GM12878 (cell line): ENCODE measurements around the gene BIN1. TPM values are rescaled to one million over a fixed set of nuclear protein-coding genes. Genes with fewer than 3 reads are reported as not detected.
A peak's percentile ranks its signal among the peaks of the same experiment; 100 is the strongest.

ENCODE experiments used
- ATAC-seq: fragments of 200-7000 bp; cut with Tn5 transposase; 3 replicates; pipeline ENCODE4 v1.9.1; 2020; ENCODE audit warnings: mild to moderate bottlenecking, moderate library complexity
- BruUV-seq: library from RNA; stranded (reverse); fragments of 400-500 nt; replicated peaks from 2 replicates; lab custom pipeline; 2021; lab: Mats Ljungman, UMichigan
- CTCF ChIA-PET: fragments of 300-600 bp; sonication (Branson Sonifier 250); formaldehyde crosslinking; extraction: SDS; loops from one replicate; lab custom pipeline; 2021; ENCODE audit warnings: inconsistent platforms; lab: Yijun Ruan, JAX
- POLR2A ChIA-PET: fragments of 350-600 bp; formaldehyde crosslinking; extraction: SDS; loops from one replicate; lab custom pipeline; 2021; ENCODE audit warnings: inconsistent platforms; lab: Charles Lee
- RAD21 ChIA-PET: fragments of 300-600 bp; sonication (Branson Sonifier 250); formaldehyde crosslinking; loops from one replicate; lab custom pipeline; 2023; ENCODE audit warnings: antibody characterized with exemption; ENCODE audit not compliant: unreplicated experiment; lab: Charles Lee
- SMC1A ChIA-PET: fragments of 300-600 bp; sonication (Branson Sonifier 250); formaldehyde crosslinking; loops from one replicate; lab custom pipeline; 2023; ENCODE audit not compliant: unreplicated experiment, uncharacterized antibody; lab: Charles Lee
- DNase-seq: peaks from one replicate; pipeline ENCODE4 v3.0.0-alpha.2; 2011; ENCODE audit warnings: low read depth, low spot score
- FAIRE-seq: peaks from 3 replicates; lab custom pipeline; 2011; peaks lifted over from hg19 to GRCh38; lab: Jason Lieb, UNC
- H2AFZ ChIP-seq: 2 replicates; pipeline ENCODE4 v1.6.0; 2011; ENCODE audit warnings: low read depth, low read length, control low read depth; ENCODE audit not compliant: control insufficient read depth
- H3K27ac ChIP-seq: 2 replicates; pipeline ENCODE4 v1.5.1; 2011; ENCODE audit warnings: control low read depth; ENCODE audit not compliant: control insufficient read depth, insufficient read depth
- H3K27me3 ChIP-seq, 2 experiments: replicated peaks in 1 of 2; 2 replicates each; pipeline versions ENCODE4 v1.6.0 to v1.6.1; 2011; ENCODE audit warnings: low read length in 1 of 2; ENCODE audit not compliant: control insufficient read depth in 2 of 2, insufficient read depth in 2 of 2
- H3K36me3 ChIP-seq, 2 experiments: 2 replicates each; pipeline ENCODE4 v1.5.1; 2011; ENCODE audit warnings: low read length in 1 of 2; ENCODE audit not compliant: control insufficient read depth in 2 of 2, insufficient read depth in 2 of 2
- H3K4me1 ChIP-seq: 2 replicates; pipeline ENCODE4 v1.6.1; 2011; ENCODE audit warnings: mild to moderate bottlenecking, low read length, moderate library complexity, mixed read lengths; ENCODE audit not compliant: control insufficient read depth, insufficient read depth
- H3K4me2 ChIP-seq: 2 replicates; pipeline ENCODE4 v1.6.0; 2011; ENCODE audit warnings: control low read depth; ENCODE audit not compliant: control insufficient read depth, insufficient read depth
- H3K4me3 ChIP-seq: fragments of 200-600 bp; sonication (generic); 2 replicates; pipeline ENCODE4 v1.5.1; 2016
- H3K79me2 ChIP-seq: 2 replicates; pipeline ENCODE4 v1.6.0; 2011; ENCODE audit warnings: low read length; ENCODE audit not compliant: control insufficient read depth, insufficient read depth
- H3K9ac ChIP-seq: 2 replicates; pipeline ENCODE4 v1.8.0; 2011; ENCODE audit warnings: low read length, control low read depth, mixed read lengths; ENCODE audit not compliant: control insufficient read depth, insufficient read depth
- H3K9me3 ChIP-seq: replicated peaks from 3 replicates; pipeline ENCODE4 v1.5.1; 2011; ENCODE audit warnings: mild to moderate bottlenecking, low read length; ENCODE audit not compliant: control insufficient read depth, insufficient read depth
- H4K20me1 ChIP-seq: 2 replicates; pipeline ENCODE4 v1.6.0; 2011; ENCODE audit not compliant: control insufficient read depth, insufficient read depth
- CREM ChIP-seq: IDR thresholded peaks from 2 replicates; pipeline ENCODE4 v1.6.1; 2014; ENCODE audit warnings: antibody characterized with exemption, low read depth
- FOS ChIP-seq: IDR thresholded peaks from 3 replicates; pipeline ENCODE4 v1.6.1; 2011; ENCODE audit warnings: borderline replicate concordance; ENCODE audit not compliant: insufficient read length; ENCODE audit errors: extremely low read depth
- MAX ChIP-seq: IDR thresholded peaks from 2 replicates; pipeline ENCODE4 v1.6.1; 2012; ENCODE audit warnings: low read depth, low read length, improper control_type of control experiment
- PAX8 ChIP-seq: fragments of 450-650 bp; IDR thresholded peaks from 2 replicates; pipeline ENCODE4 v1.6.1; 2017; ENCODE audit warnings: mild to moderate bottlenecking, moderate library complexity
- POU2F2 ChIP-seq: IDR thresholded peaks from 3 replicates; pipeline ENCODE4 v1.6.1; 2011; ENCODE audit warnings: low read depth, mild to moderate bottlenecking, low read length, borderline replicate concordance
- RAD51 ChIP-seq: fragments of 450-650 bp; IDR thresholded peaks from 2 replicates; pipeline ENCODE4 v1.6.1; 2016; ENCODE audit warnings: moderate library complexity, mild to moderate bottlenecking, inconsistent platforms
- SMARCA5 ChIP-seq: fragments of 450-650 bp; IDR thresholded peaks from 2 replicates; pipeline ENCODE4 v1.6.1; 2017; ENCODE audit warnings: mild to moderate bottlenecking
- TARDBP ChIP-seq: IDR thresholded peaks from 2 replicates; pipeline ENCODE4 v1.6.1; 2016; ENCODE audit warnings: borderline replicate concordance
- WRNIP1 ChIP-seq: IDR thresholded peaks from 2 replicates; pipeline ENCODE4 v1.6.1; 2011; ENCODE audit warnings: low read depth, low read length, improper control_type of control experiment, borderline replicate concordance
- WGBS: methylation state at CpG from one replicate; pipeline ENCODE4 v1.1.6; 2016; ENCODE audit warnings: low lambda C conversion rate; ENCODE audit not compliant: insufficient replicate concordance, insufficient coverage; ENCODE audit errors: missing lambda C conversion rate; 5-methylcytosine and 5-hydroxymethylcytosine counted together
- in situ Hi-C: fragments of 300-500 bp; cut with MboI; formaldehyde crosslinking; loops from 9 replicates; pipeline ENCODE4 v1.14.3; 2018; ENCODE audit warnings: mixed read lengths
- intact Hi-C: fragments of 100-400 bp; cut with micrococcal nuclease; formaldehyde crosslinking; loops from one replicate; pipeline ENCODE4 v1.14.2; 2022; ENCODE audit not compliant: unreplicated experiment
- polyA plus RNA-seq, 11 experiments: library from polyadenylated mRNA; depleted of rRNA in 4 of 11; unstranded in 6 of 11; stranded (reverse) in 5 of 11; fragments of >200 nt; fragmentation: Nextera tagmentation in 4 of 11; fragmentation: Illumina TruSeq in 1 of 11; extraction: Ambion mirVana in 4 of 11; extraction: Trizol in 1 of 11; gene quantifications; 1 replicate in 1 of 11; 2 replicates in 10 of 11; pipeline versions ENCODE4 v1.2.1 to v1.2.3, GENCODE V29; 2011 to 2016; ENCODE audit warnings: inconsistent platforms in 2 of 11, missing spikeins in 2 of 11, low read depth in 1 of 11
- total RNA-seq, 4 experiments: library from RNA; depleted of rRNA in 3 of 4; stranded (reverse); fragments of >200 nt in 3 of 4; fragmentation: Illumina TruSeq in 1 of 4; extraction: Trizol in 1 of 4; gene quantifications; 2 replicates each; pipeline versions ENCODE4 v1.2.1 to v1.2.3, GENCODE V29; 2013 to 2021
- TF ChIP-seq, protein P1 (sequence below): IDR thresholded peaks from 2 replicates; pipeline ENCODE4 v1.6.1; 2011; ENCODE audit warnings: borderline replicate concordance, low read depth, mild to moderate bottlenecking, moderate library complexity, mixed read lengths, low read length; ENCODE audit not compliant: insufficient read depth; ENCODE audit errors: extremely low read length
- TF ChIP-seq, protein P2 (sequence below): fragments of 150-350 bp; IDR thresholded peaks from 2 replicates; pipeline ENCODE4 v1.6.1; 2016; ENCODE audit warnings: low read depth, low read length

Gene BIN1
- total and polyA plus RNA-seq, 10 of the 15 experiments (the other 5 are each of a cell fraction or from before 2014, with no cell fraction given), result 0.32 to 21.3 (median 11.2) TPM

GRCh38 chr2:127024769-127025358 lies 82.1 kb downstream of the BIN1 start:
- intact Hi-C loops, result no loop called here
- H3K9ac ChIP-seq, result no peak overlapping the region

DNA sequence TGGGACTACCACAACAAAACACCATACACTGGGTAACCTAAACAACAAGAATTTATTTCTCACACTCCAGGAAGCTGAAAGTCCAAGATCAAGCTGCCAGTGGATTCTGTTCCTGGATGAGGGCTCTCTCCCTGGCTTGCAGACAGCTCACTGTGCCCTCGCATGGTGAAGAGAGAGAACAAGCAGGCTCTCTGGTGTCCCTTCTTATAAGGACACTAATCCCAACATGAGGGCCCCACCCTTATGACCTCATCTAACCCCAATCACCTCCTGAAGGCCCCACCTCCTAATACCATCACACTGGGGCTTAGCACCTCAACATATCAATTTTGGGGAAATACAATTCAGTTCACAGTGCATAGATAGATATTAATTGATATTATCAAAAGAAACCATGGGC lies 83.5 kb downstream of the BIN1 start:
- intact Hi-C loops, result no loop called here
- Histone ChIP-seq H3K4me1 (no peaks in the 10 kb centered on the region), H2AFZ (no peak overlapping the region), H3K4me2 (no peak overlapping the region), H3K27ac (no peak overlapping the region), H3K4me3 (no peak overlapping the region), H3K36me3 (no peaks in the 10 kb centered on the region), H3K9ac (no peak overlapping the region), H4K20me1 (no peaks in the 10 kb centered on the region), H3K9me3 (no peaks in the 10 kb centered on the region; the same call in 1 of the 3 replicates), H3K79me2 (no peaks in the 10 kb centered on the region), H3K27me3 (peaks cover 0 to 2% of the 10 kb centered on the region in 2 experiments; a peak in 3 of 4 replicates)
- FAIRE-seq (no peak), ATAC-seq (no peak), DNase-seq (no peak)
- 31% methylated on average over 1 of the region's 1 CpG for WGBS
- no TSS peak for BruUV-seq
- ChIA-PET CTCF (no interaction called here), POLR2A (no interaction called here), SMC1A (no interaction called here), RAD21 (no interaction called here)
- in situ Hi-C loops, result no loop called here
- TF ChIP-seq, protein P1, sequence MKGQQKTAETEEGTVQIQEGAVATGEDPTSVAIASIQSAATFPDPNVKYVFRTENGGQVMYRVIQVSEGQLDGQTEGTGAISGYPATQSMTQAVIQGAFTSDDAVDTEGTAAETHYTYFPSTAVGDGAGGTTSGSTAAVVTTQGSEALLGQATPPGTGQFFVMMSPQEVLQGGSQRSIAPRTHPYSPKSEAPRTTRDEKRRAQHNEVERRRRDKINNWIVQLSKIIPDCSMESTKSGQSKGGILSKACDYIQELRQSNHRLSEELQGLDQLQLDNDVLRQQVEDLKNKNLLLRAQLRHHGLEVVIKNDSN, result no peak
- TF ChIP-seq, protein P2, sequence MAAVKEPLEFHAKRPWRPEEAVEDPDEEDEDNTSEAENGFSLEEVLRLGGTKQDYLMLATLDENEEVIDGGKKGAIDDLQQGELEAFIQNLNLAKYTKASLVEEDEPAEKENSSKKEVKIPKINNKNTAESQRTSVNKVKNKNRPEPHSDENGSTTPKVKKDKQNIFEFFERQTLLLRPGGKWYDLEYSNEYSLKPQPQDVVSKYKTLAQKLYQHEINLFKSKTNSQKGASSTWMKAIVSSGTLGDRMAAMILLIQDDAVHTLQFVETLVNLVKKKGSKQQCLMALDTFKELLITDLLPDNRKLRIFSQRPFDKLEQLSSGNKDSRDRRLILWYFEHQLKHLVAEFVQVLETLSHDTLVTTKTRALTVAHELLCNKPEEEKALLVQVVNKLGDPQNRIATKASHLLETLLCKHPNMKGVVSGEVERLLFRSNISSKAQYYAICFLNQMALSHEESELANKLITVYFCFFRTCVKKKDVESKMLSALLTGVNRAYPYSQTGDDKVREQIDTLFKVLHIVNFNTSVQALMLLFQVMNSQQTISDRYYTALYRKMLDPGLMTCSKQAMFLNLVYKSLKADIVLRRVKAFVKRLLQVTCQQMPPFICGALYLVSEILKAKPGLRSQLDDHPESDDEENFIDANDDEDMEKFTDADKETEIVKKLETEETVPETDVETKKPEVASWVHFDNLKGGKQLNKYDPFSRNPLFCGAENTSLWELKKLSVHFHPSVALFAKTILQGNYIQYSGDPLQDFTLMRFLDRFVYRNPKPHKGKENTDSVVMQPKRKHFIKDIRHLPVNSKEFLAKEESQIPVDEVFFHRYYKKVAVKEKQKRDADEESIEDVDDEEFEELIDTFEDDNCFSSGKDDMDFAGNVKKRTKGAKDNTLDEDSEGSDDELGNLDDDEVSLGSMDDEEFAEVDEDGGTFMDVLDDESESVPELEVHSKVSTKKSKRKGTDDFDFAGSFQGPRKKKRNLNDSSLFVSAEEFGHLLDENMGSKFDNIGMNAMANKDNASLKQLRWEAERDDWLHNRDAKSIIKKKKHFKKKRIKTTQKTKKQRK, result no peak
- no peak for TF ChIP-seq FOS
- no peak for TF ChIP-seq TARDBP
- TF ChIP-seq PAX8, result no peak
- no peak for TF ChIP-seq CREM
- no peak for TF ChIP-seq WRNIP1
- no peak for TF ChIP-seq MAX
- TF ChIP-seq POU2F2, result no peak
- TF ChIP-seq RAD51, result no peak

More at GRCh38 chr2:127024769-127025358, 82.1 kb downstream of the BIN1 start:
- Histone ChIP-seq H2AFZ (no peak overlapping the region), H3K4me2 (peak overlapping the region; percentile 79; the same call in 1 of the 2 replicates), H3K27ac (no peak overlapping the region), H3K9me3 (no peaks in the 10 kb centered on the region; the same call in 1 of the 3 replicates), H3K27me3 (peaks cover 0 to 2% of the 10 kb centered on the region in 2 experiments; a peak in 3 of 4 replicates), H3K79me2 (no peaks in the 10 kb centered on the region), H4K20me1 (no peaks in the 10 kb centered on the region), H3K4me3 (no peak overlapping the region), H3K36me3 (no peaks in the 10 kb centered on the region), H3K4me1 (no peaks in the 10 kb centered on the region)
- CTCF ChIA-PET, result interaction anchor here (0.7 kb wide), 1 partner anchor 616 kb away, joined by 3 read pairs; no protein-coding TSS in a partner anchor
- SMC1A ChIA-PET, result no interaction called here
- DNase-seq (no peak), FAIRE-seq (no peak), ATAC-seq (no peak; the same call in 1 of the 3 replicates)
- no peak for TF ChIP-seq SMARCA5
- BruUV-seq, result no TSS peak
- POLR2A ChIA-PET, result no interaction called here
- whole genome bisulfite sequencing, result 62% methylated on average over 29 of the region's 29 CpGs
- RAD21 ChIA-PET, result no interaction called here
- in situ Hi-C loops, result no loop called here
